ENCODE results near the gene OR8J3.

DNA sequence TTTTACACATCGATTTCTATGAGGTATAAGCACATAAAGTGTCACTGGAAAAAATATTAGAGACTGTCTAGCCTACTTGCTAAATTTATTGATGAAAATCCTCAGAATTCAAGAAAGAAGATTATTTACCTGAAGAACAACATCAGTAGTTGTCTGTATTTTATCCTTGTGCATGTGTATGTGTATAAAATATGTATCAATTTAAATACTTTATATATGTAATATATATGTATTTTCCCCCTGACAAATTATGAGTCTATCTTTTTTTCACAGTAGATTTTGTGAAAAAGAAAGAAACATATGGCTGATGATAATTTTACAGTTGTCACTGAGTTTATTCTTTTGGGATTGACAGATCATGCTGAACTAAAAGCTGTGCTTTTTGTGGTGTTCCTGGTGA, 36.3 kb upstream of the OR8J3 start, which contains the start of gene OR5J2:
- TF ChIP-seq, protein P1, sequence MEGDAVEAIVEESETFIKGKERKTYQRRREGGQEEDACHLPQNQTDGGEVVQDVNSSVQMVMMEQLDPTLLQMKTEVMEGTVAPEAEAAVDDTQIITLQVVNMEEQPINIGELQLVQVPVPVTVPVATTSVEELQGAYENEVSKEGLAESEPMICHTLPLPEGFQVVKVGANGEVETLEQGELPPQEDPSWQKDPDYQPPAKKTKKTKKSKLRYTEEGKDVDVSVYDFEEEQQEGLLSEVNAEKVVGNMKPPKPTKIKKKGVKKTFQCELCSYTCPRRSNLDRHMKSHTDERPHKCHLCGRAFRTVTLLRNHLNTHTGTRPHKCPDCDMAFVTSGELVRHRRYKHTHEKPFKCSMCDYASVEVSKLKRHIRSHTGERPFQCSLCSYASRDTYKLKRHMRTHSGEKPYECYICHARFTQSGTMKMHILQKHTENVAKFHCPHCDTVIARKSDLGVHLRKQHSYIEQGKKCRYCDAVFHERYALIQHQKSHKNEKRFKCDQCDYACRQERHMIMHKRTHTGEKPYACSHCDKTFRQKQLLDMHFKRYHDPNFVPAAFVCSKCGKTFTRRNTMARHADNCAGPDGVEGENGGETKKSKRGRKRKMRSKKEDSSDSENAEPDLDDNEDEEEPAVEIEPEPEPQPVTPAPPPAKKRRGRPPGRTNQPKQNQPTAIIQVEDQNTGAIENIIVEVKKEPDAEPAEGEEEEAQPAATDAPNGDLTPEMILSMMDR (IDR thresholded peaks at IDR 0.05), result no peak
- TF ChIP-seq POLR2A (IDR thresholded peaks at IDR 0.05), result no peak
- no peak for TF ChIP-seq POLR2AphosphoS5 (IDR thresholded peaks at IDR 0.05; ENCODE audit: insufficient read depth in 1 of 2, low read depth in 1 of 2)
